NCI-H2107 (cell line): ENCODE results near the gene ERBB2.
"Not testable (repeated sequence)": the region's sequence is repeated elsewhere in the genome, so short reads cannot be mapped to it uniquely, and the experiment has no call there.

Experiments
- DNase-seq: peaks from one replicate; lab custom pipeline; 2025; lab: John Stamatoyannopoulos, UW

Gene ERBB2

DNA sequence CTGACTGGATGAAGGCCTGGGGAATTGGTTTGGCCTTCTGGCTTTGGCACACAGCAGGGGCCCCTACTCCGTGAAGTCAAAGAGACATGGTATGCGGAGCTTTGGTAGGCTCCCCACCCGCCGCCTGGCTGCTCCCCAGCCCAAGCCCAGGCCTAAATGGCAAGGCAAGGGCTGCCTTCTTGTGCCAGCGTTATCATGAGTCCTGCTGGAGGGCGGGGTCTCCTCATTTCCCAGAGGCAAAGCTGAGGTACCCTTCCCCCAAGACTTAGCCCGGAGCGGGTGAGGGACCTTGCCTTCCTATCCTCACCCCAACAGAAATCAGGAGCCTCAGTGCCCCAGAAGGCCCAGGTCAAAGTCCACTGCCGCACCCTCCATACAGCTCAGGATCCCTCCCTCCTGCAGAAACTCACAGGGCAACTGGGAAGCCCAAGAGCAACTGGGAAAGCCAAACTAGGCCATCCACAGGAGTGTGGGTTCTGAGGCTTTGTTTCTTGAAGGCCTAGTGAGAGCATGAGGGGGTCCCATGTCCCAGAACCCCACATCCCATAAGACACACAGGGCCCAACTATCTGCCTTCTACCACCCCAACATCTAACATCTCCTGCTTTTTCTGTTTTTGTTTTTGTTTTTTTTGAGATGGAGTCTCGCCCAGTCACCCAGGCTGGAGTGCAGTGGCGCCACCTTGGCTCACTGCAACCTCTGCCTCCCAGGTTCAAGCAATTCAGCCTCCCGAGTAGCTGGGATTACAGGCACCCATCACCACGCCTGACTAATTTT is 21.3 kb upstream of the ERBB2 start:
- no peak for DNase-seq

GRCh38 chr17:39679521-39680192 is 20.2 kb upstream of the ERBB2 start:
- no peak for DNase-seq

- DNase-seq = no peak
Observed at GRCh38 chr17:39683295-39683939, 16.4 kb upstream of the ERBB2 start.

GRCh38 chr17:39684369-39685192 is 15.3 kb upstream of the ERBB2 start:
- DNase-seq = no peak

DNA sequence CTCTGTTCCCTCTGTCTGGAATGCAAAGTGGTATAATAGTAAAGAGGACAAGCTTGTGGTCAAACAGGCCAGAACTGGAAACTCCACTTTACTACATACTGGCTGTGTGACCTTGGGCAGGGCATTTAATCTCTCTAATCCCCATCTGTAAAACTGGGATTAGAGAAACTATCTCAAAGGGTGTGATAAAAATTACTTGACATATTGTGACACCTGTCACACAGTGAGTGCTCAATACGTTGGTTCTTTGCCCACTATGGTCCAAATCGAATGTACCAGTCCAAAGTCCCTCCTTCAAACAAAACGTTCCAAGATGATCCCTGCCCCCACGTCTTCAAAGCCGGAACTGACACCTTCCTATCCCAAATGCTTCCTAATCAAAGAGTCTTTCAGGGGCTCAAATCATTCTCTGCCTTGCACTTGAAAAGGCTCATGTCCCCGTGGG is 12.7 kb upstream of the ERBB2 start:
- no peak for DNase-seq

DNA sequence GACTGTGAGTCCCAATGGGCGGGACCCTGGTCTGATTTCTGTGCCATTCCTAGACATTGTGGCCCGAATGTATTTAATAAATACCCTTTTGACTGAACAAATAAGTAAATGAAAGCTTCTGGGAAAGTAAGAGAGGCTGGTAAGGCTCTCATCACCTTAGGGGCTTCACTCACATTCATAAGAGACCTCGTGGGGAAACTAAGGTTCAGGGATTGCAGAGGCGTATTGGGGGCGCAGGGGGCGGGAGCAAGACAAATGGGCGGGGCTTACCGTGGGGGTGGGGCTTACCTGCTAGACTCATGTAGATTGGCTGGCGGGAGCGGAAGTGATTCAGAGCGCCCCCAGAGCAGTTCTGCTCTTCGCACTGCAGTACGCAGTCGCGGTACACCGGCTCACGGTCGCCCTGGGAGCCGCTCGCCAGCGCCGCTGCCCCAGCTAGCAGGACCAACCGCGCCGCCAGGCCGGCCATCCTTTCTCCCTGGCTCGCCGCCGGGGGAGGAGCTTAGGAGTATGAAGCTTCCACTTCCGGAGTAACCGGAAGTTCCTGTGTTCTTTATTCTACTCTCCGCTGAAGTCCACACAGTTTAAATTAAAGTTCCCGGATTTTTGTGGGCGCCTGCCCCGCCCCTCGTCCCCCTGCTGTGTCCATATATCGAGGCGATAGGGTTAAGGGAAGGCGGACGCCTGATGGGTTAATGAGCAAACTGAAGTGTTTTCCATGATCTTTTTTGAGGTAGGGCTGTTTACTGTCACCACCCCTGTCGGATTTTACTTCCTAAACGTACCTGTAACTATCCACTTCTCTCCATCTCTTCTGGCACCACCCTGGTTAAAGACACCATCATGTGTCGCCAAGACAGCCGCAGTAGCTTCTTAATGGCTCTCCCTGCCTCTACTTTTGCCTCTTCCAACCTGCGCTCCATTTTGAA is 12.1 kb upstream of the ERBB2 start, which contains the start of gene PGAP3:
TSS of gene PGAP3 (minus strand) at position 512 of the 929 bp plus-strand sequence. CDS start at position 469, 43 bp downstream.
- peak; percentile 77 for DNase-seq

DNA sequence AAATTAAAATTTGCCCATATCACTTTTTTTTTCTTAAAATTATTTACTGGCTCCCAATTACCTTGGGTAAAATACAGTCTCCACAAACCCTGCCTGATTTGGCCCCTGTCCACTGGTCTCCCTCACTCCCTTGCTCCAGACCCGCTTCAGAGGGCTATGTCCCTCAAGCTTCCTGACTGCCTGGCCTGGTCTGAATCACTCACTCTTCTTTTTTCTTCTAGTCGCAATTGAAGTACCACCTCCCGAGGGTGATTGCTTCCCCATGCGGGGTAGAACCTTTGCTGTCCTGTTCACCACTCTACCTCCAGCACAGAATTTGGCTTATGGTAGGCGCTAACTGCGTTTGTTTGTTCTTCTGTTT is 11.4 kb upstream of the ERBB2 start:
- no peak for DNase-seq

DNA sequence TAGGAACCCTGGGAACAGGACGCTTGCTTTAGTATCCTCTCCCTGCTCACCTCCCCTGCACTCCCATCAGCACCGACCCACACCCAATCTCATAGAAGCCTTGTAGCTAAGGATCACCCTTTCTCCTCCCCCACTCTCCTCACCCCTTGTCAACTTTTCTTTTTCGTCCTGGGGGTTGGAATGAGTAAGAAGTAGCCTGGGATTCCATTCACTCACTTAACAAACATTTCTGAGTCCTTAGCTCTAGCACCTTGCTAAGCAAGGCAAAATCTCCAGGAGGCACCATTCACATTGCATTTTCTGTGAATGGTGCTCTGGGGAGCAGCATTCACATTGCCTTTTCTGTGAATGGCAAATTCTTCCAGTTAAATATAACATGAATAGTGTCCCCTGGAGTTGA is 10.9 kb upstream of the ERBB2 start:
- DNase-seq = no peak

GRCh38 chr17:39694593-39694992 is 5.3 kb upstream of the ERBB2 start:
- DNase-seq = no peak

DNA sequence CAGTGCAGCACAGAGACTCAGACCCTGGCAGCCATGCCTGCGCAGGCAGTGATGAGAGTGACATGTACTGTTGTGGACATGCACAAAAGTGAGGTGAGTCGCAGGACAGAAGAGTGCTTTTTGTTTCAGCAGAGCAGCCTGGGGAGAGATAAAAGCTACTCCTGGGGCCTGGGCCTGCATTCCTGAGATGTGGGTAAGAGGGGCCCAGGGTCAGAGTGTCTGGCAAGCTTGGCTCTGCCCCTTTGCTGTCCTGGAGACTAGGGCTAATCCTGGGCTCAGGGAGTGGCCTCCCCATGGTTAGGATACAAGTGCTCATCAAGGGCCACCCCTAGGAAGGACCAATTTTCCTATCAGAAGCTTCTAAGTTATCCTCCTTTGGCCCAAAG is 4.8 kb upstream of the ERBB2 start:
- DNase-seq = no peak

- DNase-seq = no peak
Observed at GRCh38 chr17:39696731-39697130, 3.1 kb upstream of the ERBB2 start.

- DNase-seq = no peak
Observed at GRCh38 chr17:39697961-39698360, 1.9 kb upstream of the ERBB2 start.

DNA sequence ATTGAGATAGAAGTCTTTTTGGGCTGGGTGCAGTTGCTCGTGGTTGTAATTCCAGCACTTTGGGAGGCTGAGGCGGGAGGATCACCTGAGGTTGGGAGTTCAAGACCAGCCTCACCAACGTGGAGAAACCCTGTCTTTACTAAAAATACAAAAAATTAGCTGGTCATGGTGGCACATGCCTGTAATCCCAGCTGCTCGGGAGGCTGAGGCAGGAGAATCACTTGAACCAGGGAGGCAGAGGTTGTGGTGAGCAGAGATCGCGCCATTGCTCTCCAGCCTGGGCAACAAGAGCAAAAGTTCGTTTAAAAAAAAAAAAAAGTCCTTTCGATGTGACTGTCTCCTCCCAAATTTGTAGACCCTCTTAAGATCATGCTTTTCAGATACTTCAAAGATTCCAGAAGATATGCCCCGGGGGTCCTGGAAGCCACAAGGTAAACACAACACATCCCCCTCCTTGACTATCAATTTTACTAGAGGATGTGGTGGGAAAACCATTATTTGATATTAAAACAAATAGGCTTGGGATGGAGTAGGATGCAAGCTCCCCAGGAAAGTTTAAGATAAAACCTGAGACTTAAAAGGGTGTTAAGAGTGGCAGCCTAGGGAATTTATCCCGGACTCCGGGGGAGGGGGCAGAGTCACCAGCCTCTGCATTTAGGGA is 577 bp upstream of the ERBB2 start:
- DNase-seq = not testable (repeated sequence)

GRCh38 chr17:39700148-39700987 is 504 bp downstream of the ERBB2 start:
- DNase-seq = no peak

DNA sequence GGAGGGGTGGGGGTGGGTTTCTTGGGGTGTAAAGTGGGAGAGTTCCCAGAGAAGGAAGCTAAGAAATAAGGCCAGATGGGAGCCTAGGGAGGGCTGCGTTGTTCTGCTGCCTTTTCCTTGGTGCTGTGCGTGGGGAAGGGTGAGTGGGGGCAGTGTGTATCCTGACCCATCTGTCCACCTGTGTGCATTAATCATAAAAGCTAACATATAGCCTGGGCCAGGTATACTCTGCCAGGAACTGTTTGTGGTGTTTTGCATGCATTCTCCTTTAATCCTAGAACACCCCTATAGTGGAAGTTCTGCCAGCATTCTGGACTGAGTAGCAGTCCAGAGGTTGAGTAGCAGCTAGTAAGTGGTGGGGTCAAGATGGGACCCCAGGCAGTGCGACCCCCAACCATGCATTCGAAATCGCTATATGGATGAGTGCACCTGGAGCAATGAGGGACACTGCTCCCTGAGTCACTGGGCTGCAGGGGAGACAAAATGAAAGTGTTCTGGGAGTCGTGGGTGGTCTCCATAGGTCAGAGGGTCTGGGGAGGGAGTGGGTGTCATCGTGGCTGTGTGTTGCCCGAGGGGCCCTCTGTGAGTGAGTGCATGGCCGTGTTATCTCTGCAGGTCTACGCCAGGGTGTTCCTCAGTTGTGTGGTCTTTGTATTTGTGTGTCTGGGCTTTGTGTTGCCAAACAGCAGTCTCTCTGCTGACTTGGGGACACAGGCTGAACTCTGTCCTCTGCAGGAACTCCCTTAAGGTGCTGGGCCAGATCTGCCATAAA is 1.3 kb downstream of the ERBB2 start:
- DNase-seq = no peak

- no peak for DNase-seq
Observed at GRCh38 chr17:39701784-39702422, 2.0 kb downstream of the ERBB2 start.

GRCh38 chr17:39702901-39703893 is 3.3 kb downstream of the ERBB2 start:
- DNase-seq = no peak
